ENCODE results near the gene C1GALT1. TPM values are rescaled to one million over a fixed set of nuclear protein-coding genes. Genes with fewer than 3 reads are reported as not detected.
"Not testable (repeated sequence)": the region's sequence is repeated elsewhere in the genome, so short reads cannot be mapped to it uniquely, and the experiment has no call there.

Gene C1GALT1
- total RNA-seq, 1 experiment from 2014 or later = 15.6 TPM

DNA sequence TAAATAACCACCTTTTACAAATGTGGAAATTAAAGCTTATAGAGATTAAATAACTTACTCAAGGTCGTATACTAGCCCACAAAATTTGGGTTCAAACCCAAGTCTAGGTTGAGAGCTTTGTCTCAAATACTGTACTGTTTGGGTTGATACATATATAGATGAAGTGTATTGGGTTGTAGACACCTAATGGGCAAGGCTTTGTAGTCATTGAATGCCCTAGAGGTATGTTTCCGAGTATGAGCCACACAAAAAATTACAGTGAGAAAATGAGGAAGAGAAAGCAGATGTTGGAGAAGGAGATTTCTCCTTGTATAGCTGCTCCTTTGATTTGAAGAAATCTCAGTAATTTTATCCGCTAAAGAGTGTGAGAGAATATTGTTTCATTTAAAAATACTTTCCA, 60.6 kb downstream of the C1GALT1 start:
- Histone ChIP-seq H3K36me3 (ENCODE audit: insufficient read depth, low read length, poor library complexity, severe bottlenecking) (no peaks in the 10 kb centered on the region), H3K4me1 (ENCODE audit: insufficient read depth, low read length, poor library complexity, severe bottlenecking) (no peaks in the 10 kb centered on the region), H3K9me3 (ENCODE audit: low read depth, low read length, poor library complexity, severe bottlenecking) (no peaks in the 10 kb centered on the region), H3K27ac (ENCODE audit: low read depth, low read length, poor library complexity, severe bottlenecking) (no peak overlapping the region), H3K27me3 (replicated peaks; ENCODE audit: insufficient read depth, low read depth, low read length, poor library complexity) (no peaks in the 10 kb centered on the region), H3K4me3 (ENCODE audit: low read depth, low read length, poor library complexity, severe bottlenecking) (no peak overlapping the region)
- intact Hi-C loops (cut with micrococcal nuclease; ENCODE audit: unreplicated experiment) = no loop called here
- TF ChIP-seq EZH2 (IDR thresholded peaks at IDR 0.05; ENCODE audit: borderline replicate concordance, low read depth, low read length, poor library complexity, severe bottlenecking) (no peak), CTCF (conservative IDR thresholded peaks at IDR 0.05; ENCODE audit: low read depth, low read length) (no peak)
- POLR2A ChIA-PET (ENCODE audit: low non-redundant PET) = no interaction called here
- no peak for DNase-seq (ENCODE audit: low spot score)
- BruUV-seq (replicated peaks) = no TSS peak
- CTCF ChIA-PET = no interaction called here

DNA sequence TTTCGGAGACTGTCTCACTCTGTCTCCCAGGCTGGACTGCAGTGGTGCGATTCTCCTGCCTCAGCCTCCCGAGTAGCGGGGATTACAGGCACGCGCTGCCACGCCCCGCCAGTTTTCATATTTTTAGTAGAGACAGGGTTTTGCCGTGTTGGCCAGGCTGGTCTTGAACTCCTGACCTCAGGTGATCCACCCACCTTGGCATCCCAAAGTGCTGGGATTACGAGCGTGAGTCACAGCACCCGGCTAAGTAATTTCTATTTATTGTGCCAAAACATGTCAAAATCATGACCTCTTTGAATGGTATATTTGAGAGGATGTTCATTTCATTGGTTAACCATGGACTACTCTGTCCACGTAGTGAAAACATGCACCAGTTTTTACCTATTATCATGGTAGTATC, 62.9 kb downstream of the C1GALT1 start:
- H3K4me1 ChIP-seq (ENCODE audit: insufficient read depth, low read length, poor library complexity, severe bottlenecking); POLR2A ChIA-PET (ENCODE audit: low non-redundant PET); H3K4me3 ChIP-seq (ENCODE audit: low read depth, low read length, poor library complexity, severe bottlenecking); intact Hi-C loops (cut with micrococcal nuclease; ENCODE audit: unreplicated experiment); H3K9me3 ChIP-seq (ENCODE audit: low read depth, low read length, poor library complexity, severe bottlenecking); DNase-seq (ENCODE audit: low spot score); H3K27ac ChIP-seq (ENCODE audit: low read depth, low read length, poor library complexity, severe bottlenecking); CTCF ChIA-PET; BruUV-seq (replicated peaks); H3K27me3 ChIP-seq (replicated peaks; ENCODE audit: insufficient read depth, low read depth, low read length, poor library complexity); H3K36me3 ChIP-seq (ENCODE audit: insufficient read depth, low read length, poor library complexity, severe bottlenecking): not testable (repeated sequence)

DNA sequence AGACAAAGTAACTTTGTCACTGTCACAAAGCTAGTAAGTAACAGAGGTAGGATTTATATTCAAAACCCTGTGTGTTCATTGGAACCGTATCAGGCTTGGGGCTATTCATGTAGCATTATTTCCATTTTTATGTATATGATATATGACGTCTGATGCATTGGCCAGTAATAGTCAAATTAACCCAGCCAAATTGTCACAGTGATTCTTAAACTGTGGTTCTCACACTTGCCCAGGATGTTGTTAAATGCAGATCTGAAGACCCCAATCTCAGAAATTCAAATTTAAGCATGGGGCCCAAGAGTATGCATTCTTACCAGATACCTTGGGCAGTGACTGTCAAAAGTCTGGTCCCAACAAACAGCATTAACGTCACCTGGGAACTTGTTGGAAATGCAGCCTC, 63.9 kb downstream of the C1GALT1 start:
- no peak for DNase-seq (ENCODE audit: low spot score)

More for the DNA sequence above, 63.9 kb downstream of the C1GALT1 start:
- no peaks in the 10 kb centered on the region for H3K36me3 ChIP-seq (ENCODE audit: insufficient read depth, low read length, poor library complexity, severe bottlenecking)
- no peak overlapping the region for H3K4me3 ChIP-seq (ENCODE audit: low read depth, low read length, poor library complexity, severe bottlenecking)
- ChIA-PET POLR2A (ENCODE audit: low non-redundant PET) (no interaction called here), CTCF (no interaction called here)
- intact Hi-C loops (cut with micrococcal nuclease; ENCODE audit: unreplicated experiment) = no loop called here
- BruUV-seq (replicated peaks) = no TSS peak
- no peaks in the 10 kb centered on the region for H3K4me1 ChIP-seq (ENCODE audit: insufficient read depth, low read length, poor library complexity, severe bottlenecking)
- no peaks in the 10 kb centered on the region for H3K27me3 ChIP-seq (replicated peaks; ENCODE audit: insufficient read depth, low read depth, low read length, poor library complexity)
- H3K27ac ChIP-seq (ENCODE audit: low read depth, low read length, poor library complexity, severe bottlenecking) = no peak overlapping the region
- no peaks in the 10 kb centered on the region for H3K9me3 ChIP-seq (ENCODE audit: low read depth, low read length, poor library complexity, severe bottlenecking)
- TF ChIP-seq CTCF (conservative IDR thresholded peaks at IDR 0.05; ENCODE audit: low read depth, low read length) (no peak), EZH2 (IDR thresholded peaks at IDR 0.05; ENCODE audit: borderline replicate concordance, low read depth, low read length, poor library complexity, severe bottlenecking) (no peak)
